Hepatic stellate cell (primary cell): ENCODE data around the gene UPF1.

Source experiments
- DNase-seq: peaks from one replicate; pipeline ENCODE4 v3.0.0; 2011; ENCODE audit warnings: low spot score

Gene UPF1

DNA sequence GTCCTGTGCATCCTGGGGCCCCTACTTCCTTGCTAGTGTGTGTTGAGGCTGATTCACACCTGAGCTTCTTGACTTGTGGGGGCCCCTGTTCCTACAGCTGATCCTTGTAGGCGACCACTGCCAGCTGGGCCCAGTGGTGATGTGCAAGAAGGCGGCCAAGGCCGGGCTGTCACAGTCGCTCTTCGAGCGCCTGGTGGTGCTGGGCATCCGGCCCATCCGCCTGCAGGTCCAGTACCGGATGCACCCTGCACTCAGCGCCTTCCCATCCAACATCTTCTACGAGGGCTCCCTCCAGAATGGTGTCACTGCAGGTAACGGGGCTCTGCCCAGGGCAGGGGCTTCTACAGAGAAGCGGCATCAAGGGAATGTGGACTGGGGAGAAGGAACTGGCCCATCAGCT lies 25.5 kb downstream of the UPF1 start:
- no peak for DNase-seq

DNA sequence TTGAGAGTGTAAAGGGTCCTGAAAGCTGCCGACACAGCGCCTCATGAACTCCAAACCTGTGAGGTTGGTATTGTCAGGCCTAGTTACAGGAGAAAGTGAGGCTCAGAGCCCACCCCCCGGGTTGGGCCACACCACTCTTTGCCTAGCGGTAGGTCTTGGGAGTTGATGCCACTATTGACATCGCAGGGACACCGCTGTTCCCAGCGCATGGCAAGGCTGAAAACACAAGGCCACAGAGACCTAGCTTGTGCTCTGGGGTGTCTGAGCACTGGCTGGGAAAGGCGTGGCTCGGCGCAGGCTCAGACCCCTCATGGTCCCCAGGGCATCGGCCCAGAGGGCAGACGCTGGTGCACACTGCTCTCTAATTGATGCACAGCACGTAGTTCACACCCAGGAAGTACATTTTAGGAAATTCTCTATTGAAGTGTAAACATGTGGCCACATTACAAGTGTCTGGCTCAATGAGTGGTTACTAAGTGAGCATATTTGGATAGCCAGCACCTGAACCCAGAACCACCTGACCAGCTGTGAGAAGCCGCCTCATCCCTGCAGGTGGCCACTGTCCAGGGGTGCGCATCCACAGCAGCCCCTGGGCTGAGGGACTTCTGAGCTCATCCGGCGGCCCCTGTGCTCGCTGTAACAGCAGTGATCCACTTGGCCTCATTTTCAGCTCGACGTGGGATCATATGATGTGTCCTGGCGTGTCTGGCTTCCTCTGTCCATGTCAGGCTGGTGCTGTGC lies 27.3 kb downstream of the UPF1 start:
- DNase-seq, result no peak

DNA sequence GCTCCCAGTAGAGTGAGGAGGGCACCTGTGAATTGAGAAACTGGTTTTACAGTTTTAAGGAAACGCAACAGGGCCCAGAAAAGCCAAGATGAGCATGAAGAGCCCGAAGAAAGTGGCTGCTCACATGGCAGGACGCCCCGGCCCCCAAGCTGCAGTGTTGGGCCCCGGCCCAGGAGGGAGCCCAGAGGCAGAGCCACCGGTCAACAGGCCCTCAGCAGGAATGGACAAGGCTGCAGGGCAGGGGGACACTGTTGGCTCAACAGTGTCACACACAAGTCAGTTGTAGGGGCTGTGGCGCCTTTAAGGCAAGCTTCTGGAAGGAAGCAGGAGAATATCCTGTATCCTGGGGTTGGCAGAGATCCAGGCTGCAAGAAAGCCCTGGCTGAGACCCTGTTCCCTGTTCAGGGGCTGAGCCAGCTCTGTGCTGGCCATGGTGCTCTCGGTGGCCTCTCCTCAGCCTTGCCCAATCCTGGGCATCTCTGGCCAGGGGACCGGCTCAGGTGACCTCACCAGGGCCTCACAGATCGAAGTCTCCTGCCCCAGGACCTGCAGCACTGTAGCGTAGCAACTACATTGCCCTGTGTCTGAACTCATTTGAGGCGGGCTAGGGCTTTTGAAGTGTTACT lies 28.0 kb downstream of the UPF1 start:
- no peak for DNase-seq

DNA sequence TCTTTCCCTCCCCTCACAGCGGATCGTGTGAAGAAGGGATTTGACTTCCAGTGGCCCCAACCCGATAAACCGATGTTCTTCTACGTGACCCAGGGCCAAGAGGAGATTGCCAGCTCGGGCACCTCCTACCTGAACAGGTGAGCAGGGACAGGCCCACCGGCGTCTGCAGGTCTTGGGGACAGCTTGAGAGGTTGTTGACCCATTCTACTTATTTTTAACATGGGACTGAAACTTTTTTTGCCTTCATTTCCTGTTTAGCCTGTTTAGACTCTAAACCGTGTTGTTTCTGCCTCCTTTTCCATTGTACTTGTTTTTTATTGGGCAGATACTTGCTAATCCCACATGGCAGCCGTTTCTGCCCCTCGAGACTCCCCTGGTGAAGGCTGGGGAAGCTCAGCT lies 28.5 kb downstream of the UPF1 start:
- no peak for DNase-seq

DNA sequence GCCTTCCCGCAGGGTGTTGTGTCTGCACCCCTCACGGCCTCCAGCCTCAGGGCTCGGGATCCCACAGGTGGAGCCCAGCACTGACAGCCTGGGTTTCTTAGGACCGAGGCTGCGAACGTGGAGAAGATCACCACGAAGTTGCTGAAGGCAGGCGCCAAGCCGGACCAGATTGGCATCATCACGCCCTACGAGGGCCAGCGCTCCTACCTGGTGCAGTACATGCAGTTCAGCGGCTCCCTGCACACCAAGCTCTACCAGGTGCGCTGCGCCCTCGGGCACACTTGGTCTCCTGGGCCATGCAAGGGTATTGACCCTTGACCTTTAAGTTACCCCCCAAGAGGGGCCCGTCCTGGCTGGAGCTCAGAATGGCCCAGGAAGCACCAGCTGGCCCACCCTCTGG lies 29.0 kb downstream of the UPF1 start:
- no peak for DNase-seq

DNA sequence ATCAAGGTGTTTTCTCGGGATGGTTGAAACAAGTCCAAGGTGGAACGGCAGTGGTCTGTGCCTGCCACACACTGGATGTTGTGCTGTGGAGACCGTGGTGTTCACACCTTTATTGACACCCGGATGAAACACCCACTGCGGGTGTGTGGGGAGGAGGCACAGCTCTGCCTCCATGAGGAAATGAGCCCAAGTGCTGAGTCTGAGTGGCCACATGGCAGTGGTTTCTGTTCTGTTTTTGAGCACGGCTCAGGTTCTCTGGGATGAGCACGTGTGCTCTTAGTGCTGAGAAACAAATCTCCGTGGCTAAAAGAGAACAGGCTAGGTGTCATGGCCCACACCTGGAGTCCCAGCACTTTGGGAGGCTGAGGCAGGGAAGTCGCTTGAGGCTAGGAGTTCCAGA lies 29.5 kb downstream of the UPF1 start:
- DNase-seq, result no peak

DNA sequence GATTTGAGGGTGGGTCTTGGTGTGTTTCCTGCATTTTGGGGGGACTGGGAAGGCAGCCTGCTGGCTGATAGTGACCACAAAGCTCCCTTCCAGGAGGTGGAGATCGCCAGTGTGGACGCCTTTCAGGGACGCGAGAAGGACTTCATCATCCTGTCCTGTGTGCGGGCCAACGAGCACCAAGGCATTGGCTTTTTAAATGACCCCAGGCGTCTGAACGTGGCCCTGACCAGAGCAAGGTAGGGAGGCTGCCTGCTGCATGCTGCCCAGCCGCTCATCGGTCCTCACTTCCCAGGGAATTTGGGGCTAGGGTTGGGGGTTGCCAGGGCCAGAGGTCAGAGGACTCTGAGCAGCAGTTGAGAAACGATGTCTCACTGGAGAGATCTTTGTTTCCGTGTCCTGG lies 30.2 kb downstream of the UPF1 start:
- no peak for DNase-seq

DNA sequence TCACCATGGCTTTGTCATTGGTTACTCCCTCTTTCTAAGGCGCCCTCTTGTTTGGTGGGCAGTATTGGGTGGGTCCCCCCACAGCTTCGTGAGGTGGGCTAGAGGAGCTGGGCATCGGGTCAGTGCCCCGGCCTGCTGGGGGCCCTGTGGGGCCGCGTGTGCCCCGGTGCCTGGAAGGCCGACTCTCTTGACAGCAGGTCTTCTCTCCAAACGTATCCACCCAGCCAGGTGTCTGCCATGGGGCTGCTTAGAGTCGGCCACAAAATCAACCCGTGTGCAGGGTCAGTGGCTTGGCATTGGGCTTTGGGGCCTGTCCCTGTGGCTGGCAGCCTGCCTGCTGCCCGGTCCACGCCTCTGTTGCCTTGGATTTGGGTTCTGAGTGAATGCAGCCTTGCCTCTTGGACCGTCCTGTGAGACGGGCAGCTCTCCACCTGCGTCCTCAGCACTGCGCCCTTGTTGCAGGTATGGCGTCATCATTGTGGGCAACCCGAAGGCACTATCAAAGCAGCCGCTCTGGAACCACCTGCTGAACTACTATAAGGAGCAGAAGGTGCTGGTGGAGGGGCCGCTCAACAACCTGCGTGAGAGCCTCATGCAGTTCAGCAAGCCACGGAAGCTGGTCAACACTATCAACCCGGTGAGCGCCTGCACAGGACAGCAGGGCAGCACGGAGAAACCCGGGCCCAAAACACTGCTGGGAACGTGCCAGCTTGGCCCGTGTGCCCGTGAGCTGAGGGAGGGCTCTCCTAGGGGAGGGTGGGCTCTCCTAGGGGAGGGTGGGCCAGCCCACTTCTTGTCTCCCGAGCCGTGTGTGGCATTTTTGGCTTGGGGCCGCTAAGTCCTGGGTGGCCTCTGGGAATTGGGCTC lies 31.4 kb downstream of the UPF1 start:
- no peak for DNase-seq

DNA sequence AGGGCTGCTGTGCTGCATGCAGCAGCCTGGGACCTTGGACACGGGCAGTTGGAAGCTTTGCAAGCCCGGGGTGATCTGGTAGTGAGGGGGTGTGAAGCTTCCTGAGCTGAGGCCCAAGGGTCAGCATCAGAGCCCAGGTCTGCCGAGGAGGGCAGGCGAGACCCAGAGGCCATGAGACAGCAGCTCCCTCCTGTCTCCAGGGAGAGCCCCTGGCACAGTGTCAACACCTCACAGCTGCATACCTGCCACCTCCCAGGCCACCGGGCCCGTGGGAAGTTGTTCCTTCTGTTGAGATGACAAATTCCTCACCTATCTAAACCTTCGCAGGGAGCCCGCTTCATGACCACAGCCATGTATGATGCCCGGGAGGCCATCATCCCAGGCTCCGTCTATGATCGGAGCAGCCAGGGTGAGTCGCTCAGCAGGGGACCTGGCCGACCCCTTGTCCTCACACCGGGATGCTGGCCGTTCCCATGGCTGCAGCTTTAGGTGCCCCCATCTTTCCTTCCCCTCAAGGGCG lies 32.1 kb downstream of the UPF1 start:
- DNase-seq, result no peak

GRCh38 chr19:18865106-18865972 lies 33.6 kb downstream of the UPF1 start:
- DNase-seq, result no peak

DNA sequence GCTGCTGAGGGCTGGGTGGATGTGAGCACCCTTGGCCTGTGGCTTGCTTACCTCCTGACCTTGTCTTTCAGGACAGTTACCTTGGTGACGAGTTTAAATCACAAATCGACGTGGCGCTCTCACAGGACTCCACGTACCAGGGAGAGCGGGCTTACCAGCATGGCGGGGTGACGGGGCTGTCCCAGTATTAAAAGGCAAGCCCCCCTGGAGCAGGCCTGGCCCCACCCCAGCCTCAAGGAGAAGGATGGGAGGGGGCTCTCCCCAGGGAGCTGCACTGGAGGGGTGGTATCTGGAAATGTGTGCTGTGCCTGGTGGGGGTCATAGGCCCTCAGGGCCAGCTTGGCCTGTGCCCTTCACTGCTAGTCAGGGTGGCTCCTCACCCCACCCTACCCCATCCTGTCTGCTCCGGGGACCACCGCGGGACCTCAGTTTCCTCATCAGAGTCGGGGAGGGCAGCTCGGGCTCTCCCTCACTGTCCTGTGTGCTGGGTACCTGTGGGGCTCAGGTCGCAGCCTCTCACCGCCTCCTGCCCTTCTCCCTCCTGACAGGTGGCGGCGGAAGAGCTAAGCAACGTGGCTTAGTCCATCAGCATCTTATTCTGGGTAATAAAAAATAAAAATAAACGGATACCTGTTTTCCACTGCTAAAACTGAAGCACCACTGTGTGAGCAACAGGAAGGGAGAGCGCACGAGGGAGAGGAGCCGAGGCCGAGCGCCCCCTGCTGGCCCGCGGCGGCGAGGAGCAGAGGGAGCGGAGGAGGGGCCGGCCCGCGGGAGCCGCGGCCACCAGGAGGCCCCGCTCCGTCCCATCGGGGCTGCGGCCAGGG lies 34.4 kb downstream of the UPF1 start:
- DNase-seq, result peak; percentile 89

DNA sequence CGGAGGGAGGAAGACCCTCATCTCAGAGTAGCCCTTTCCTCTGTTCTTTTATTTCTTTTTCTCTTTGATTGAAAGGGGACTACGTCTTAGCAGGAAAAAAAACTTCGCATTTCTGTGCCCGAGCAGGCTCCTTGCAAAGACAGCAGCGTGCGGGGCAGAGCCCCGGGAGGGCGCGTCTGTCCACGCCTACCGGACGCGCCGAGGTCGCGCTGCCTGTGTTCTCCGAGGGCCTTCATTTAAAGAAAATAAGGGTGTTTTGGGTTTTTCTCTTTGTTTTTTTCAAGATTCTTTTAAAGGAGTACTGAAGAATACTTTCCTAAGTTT lies 35.0 kb downstream of the UPF1 start:
- DNase-seq, result no peak

- DNase-seq, result no peak
Observed at GRCh38 chr19:18867199-18867598, 35.4 kb downstream of the UPF1 start.

GRCh38 chr19:18867751-18868150 lies 36.0 kb downstream of the UPF1 start:
- DNase-seq, result no peak

GRCh38 chr19:18868380-18869022 lies 36.7 kb downstream of the UPF1 start:
- no peak for DNase-seq

DNA sequence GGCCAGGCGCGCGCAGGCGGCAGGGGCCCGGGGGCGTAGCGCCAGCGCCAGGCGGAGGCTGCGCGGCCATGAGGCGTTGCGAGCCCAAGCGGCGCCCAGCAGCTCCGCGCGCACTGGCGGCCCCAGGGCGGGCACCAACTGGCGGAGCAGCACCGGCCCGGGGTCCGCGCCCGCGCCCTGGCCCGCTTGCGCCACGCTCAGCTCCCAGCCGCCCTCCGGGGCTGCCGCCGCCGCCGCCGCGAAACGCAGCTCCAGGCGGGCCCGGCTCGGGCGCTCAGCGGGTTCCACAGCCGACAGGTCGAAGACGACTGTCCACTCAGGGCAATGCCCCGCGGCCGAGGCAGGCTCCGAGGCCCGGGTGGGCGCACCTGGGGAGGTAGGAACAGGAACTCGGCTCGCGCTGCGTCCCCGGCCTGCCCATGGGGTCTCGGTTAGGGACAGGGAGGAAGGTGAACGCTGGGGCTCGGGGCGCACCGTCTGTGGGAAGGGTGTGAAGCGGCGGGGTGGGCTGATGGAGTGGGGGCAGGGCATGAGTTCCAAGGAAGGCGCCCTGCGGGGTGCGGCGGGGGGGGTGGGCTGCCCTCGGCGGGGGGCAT lies 37.4 kb downstream of the UPF1 start:
- no peak for DNase-seq

GRCh38 chr19:18869781-18870530 lies 38.2 kb downstream of the UPF1 start:
- no peak for DNase-seq

GRCh38 chr19:18870531-18871172 lies 38.9 kb downstream of the UPF1 start:
- DNase-seq, result no peak

- no peak for DNase-seq
Observed at GRCh38 chr19:18871543-18871942, 39.8 kb downstream of the UPF1 start.
